Measurements from ENCODE around the gene BPIFA3. TPM values are rescaled to one million over a fixed set of nuclear protein-coding genes. Genes with fewer than 3 reads are reported as not detected.

BPIFA3 gene
- polyA plus RNA-seq, 3 donors = not detected

- H3K27me3 Mint-ChIP-seq (ENCODE audit: low read depth in 3 of 3) = peaks cover 5 to 21% (median 7%) of the 10 kb centered on the region in 3 donors
- no peak overlapping the region for H3K4me2 ChIP-seq (replicated peaks; ENCODE audit: extremely low read depth, low read length, poor library complexity, severe bottlenecking)
- intact Hi-C loops (cut with micrococcal nuclease) = no loop called here
- H3K4me1 Mint-ChIP-seq = peaks cover 13% of the 10 kb centered on the region
- H3K27me3 ChIP-seq (ENCODE audit: control insufficient read depth in 2 of 2, insufficient read depth in 2 of 2, low read length in 2 of 2) = peaks cover 0 to 2% of the 10 kb centered on the region in 2 donors
- no peaks in the 10 kb centered on the region for H3K79me2 ChIP-seq (ENCODE audit: insufficient read depth, low read length)
- H3K9ac ChIP-seq (ENCODE audit: insufficient read depth, low read length, poor library complexity, severe bottlenecking) = no peak overlapping the region
- H4K20me1 ChIP-seq (ENCODE audit: insufficient read depth, low read length) = no peaks in the 10 kb centered on the region
- no peak for DNase-seq
- no CpG with 5 or more reads among the region's 2 CpGs for WGBS (ENCODE audit: insufficient coverage)
- no peaks in the 10 kb centered on the region for H3K9me3 ChIP-seq (replicated peaks in 1 of 2; ENCODE audit: control insufficient read depth in 1 of 2, insufficient read depth in 1 of 2, low read length in 2 of 2)
- no peak overlapping the region for H2AFZ ChIP-seq (ENCODE audit: insufficient read depth, low read depth, low read length, poor library complexity, severe bottlenecking)
- no peaks in the 10 kb centered on the region for H3K36me3 Mint-ChIP-seq
- peaks cover 5% of the 10 kb centered on the region in 2 donors for H3K4me1 ChIP-seq (ENCODE audit: control insufficient read depth in 1 of 2, insufficient read depth in 2 of 2, low read length in 2 of 2)
- no peak overlapping the region for H3K27ac ChIP-seq (ENCODE audit: low read depth in 1 of 2, low read length in 2 of 2)
- H3K27ac Mint-ChIP-seq = no peak overlapping the region
- no peaks in the 10 kb centered on the region for H3K36me3 ChIP-seq (replicated peaks in 1 of 2; ENCODE audit: control insufficient read depth in 1 of 2, insufficient read depth in 2 of 2, low read length in 2 of 2)
- TF ChIP-seq CTCF (IDR thresholded peaks at IDR 0.05) = no peak
- H3K4me3 Mint-ChIP-seq = no peak overlapping the region
- H3K9me3 Mint-ChIP-seq = peaks cover 0 to 2% (median 0%) of the 10 kb centered on the region in 7 donors
- no peak overlapping the region for H3K4me3 ChIP-seq (replicated peaks in 1 of 3; ENCODE audit: low read depth in 2 of 3, low read length in 3 of 3)
Observed at GRCh38 chr20:33234050-33234449, 16.9 kb downstream of the BPIFA3 start.

- 100% methylated on average over 3 of the region's 5 CpGs for WGBS (ENCODE audit: insufficient coverage)
- Mint-ChIP-seq H3K27ac (no peak within 1 kb of the TSS), H3K4me1 (peaks cover 2% of the 10 kb centered on the region), H3K9me3 (peaks cover 0 to 2% (median 0%) of the 10 kb centered on the region in 7 donors), H3K4me3 (no peak within 1 kb of the TSS), H3K27me3 (ENCODE audit: low read depth in 3 of 3) (peaks cover 4 to 21% (median 7%) of the 10 kb centered on the region in 3 donors), H3K36me3 (no peaks in the 10 kb centered on the region)
- peaks cover 0 to 2% of the 10 kb centered on the region in 2 donors for H3K27me3 ChIP-seq (ENCODE audit: control insufficient read depth in 2 of 2, insufficient read depth in 2 of 2, low read length in 2 of 2)
- no peak within 1 kb of the TSS for H2AFZ ChIP-seq (ENCODE audit: insufficient read depth, low read depth, low read length, poor library complexity, severe bottlenecking)
- H4K20me1 ChIP-seq (ENCODE audit: insufficient read depth, low read length) = no peaks in the 10 kb centered on the region
- intact Hi-C loops (cut with micrococcal nuclease) = no loop called here
- H3K9ac ChIP-seq (ENCODE audit: insufficient read depth, low read length, poor library complexity, severe bottlenecking) = no peak within 1 kb of the TSS
- H3K27ac ChIP-seq (ENCODE audit: low read depth in 1 of 2, low read length in 2 of 2) = no peak within 1 kb of the TSS
- H3K36me3 ChIP-seq (replicated peaks in 1 of 2; ENCODE audit: control insufficient read depth in 1 of 2, insufficient read depth in 2 of 2, low read length in 2 of 2) = no peaks in the 10 kb centered on the region
- no peaks in the 10 kb centered on the region for H3K9me3 ChIP-seq (replicated peaks in 1 of 2; ENCODE audit: control insufficient read depth in 1 of 2, insufficient read depth in 1 of 2, low read length in 2 of 2)
- no peaks in the 10 kb centered on the region for H3K4me1 ChIP-seq (ENCODE audit: control insufficient read depth in 1 of 2, insufficient read depth in 2 of 2, low read length in 2 of 2)
- no peak within 1 kb of the TSS for H3K4me2 ChIP-seq (replicated peaks; ENCODE audit: extremely low read depth, low read length, poor library complexity, severe bottlenecking)
- no peak within 1 kb of the TSS for H3K4me3 ChIP-seq (replicated peaks in 1 of 3; ENCODE audit: low read depth in 2 of 3, low read length in 3 of 3)
- DNase-seq = no peak
- no peak for TF ChIP-seq CTCF (IDR thresholded peaks at IDR 0.05)
- no peaks in the 10 kb centered on the region for H3K79me2 ChIP-seq (ENCODE audit: insufficient read depth, low read length)
Observed at GRCh38 chr20:33235696-33236095, 18.5 kb downstream of the BPIFA3 start, which contains the start of gene BPIFA1. BPIFA1 (plus strand) TSS chr20:33235996; CDS start chr20:33237712, 1,716 bp downstream.
